ENCODE results near the gene EVA1A.

The EVA1A gene

DNA sequence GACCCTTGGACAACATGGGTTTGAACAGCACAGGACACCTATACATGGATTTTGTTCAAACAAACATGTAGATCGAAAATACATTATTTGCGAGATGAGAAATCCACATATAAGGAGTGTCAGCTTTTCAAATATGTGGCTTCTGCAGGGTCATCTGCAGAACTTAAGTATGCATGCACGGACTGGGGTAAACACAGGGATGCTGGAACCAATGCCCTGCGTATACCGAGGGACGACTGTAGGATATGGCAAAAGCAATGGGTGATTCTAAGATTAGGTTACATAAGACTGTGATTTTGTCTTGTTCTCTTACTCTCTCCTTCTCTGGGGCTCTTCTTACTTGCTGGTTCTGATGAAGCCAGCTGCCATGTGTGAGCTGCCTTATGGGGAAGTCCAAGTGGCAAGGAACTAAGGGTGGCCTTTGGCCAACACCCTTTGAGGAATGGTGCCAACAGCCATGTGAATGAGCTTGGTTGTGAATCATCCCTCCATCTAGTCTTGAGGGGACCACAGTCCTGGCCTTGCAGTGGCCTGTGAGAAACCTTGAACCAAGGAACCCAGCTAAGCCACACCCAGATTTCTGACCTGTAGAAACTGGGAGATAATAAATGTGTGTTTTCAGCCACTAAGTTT, 66.5 kb downstream of the EVA1A start (continued):
- no peak for TF ChIP-seq ZNF280D (tag by site-specific recombination; IDR thresholded peaks at IDR 0.05)
- TF ChIP-seq KLF1 (tag by site-specific recombination; IDR thresholded peaks at IDR 0.05): no peak
- no peak for TF ChIP-seq KLF16 (tag by site-specific recombination; IDR thresholded peaks at IDR 0.05)
- TF ChIP-seq ZNF391 (tag by site-specific recombination; IDR thresholded peaks at IDR 0.05; ENCODE audit: borderline replicate concordance, low read depth): no peak
- no peak for TF ChIP-seq ZNF248 (tag by site-specific recombination; IDR thresholded peaks at IDR 0.05)
- TF ChIP-seq, protein P1, sequence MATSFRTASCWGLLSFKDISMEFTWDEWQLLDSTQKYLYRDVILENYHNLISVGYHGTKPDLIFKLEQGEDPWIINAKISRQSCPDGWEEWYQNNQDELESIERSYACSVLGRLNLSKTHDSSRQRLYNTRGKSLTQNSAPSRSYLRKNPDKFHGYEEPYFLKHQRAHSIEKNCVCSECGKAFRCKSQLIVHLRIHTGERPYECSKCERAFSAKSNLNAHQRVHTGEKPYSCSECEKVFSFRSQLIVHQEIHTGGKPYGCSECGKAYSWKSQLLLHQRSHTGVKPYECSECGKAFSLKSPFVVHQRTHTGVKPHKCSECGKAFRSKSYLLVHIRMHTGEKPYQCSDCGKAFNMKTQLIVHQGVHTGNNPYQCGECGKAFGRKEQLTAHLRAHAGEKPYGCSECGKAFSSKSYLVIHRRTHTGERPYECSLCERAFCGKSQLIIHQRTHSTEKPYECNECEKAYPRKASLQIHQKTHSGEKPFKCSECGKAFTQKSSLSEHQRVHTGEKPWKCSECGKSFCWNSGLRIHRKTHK (tag by site-specific recombination; IDR thresholded peaks at IDR 0.05): no peak
- TF ChIP-seq ZNF223 (tag by site-specific recombination; IDR thresholded peaks at IDR 0.05): no peak
- TF ChIP-seq, protein P2, sequence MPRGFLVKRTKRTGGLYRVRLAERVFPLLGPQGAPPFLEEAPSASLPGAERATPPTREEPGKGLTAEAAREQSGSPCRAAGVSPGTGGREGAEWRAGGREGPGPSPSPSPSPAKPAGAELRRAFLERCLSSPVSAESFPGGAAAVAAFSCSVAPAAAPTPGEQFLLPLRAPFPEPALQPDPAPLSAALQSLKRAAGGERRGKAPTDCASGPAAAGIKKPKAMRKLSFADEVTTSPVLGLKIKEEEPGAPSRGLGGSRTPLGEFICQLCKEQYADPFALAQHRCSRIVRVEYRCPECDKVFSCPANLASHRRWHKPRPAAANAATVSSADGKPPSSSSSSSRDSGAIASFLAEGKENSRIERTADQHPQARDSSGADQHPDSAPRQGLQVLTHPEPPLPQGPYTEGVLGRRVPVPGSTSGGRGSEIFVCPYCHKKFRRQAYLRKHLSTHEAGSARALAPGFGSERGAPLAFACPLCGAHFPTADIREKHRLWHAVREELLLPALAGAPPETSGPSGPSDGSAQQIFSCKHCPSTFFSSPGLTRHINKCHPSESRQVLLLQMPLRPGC (tag by site-specific recombination; IDR thresholded peaks at IDR 0.05): no peak

- no peak for TF ChIP-seq ZNF596 (tag by site-specific recombination; IDR thresholded peaks at IDR 0.05)
- TF ChIP-seq BCL6B (tag by site-specific recombination; IDR thresholded peaks at IDR 0.05): no peak
- no peak for TF ChIP-seq WT1 (tag by site-specific recombination; IDR thresholded peaks at IDR 0.05)
- TF ChIP-seq ZNF830 (tag by site-specific recombination; IDR thresholded peaks at IDR 0.05; ENCODE audit: low read depth): no peak
- no peak for TF ChIP-seq ZNF239 (tag by site-specific recombination; IDR thresholded peaks at IDR 0.05)
- no peak for TF ChIP-seq ZNF10 (tag by site-specific recombination; IDR thresholded peaks at IDR 0.05)
- no peak for TF ChIP-seq ZNF121 (tag by site-specific recombination; IDR thresholded peaks at IDR 0.05)
- no peak for TF ChIP-seq ZSCAN16 (tag by site-specific recombination; IDR thresholded peaks at IDR 0.05)
- TF ChIP-seq ZNF114 (tag by site-specific recombination; IDR thresholded peaks at IDR 0.05): no peak
- H3K36me3 ChIP-seq (ENCODE audit: control insufficient read depth in 2 of 2, insufficient read depth in 1 of 2, low read length in 2 of 2): no peaks in the 10 kb centered on the region
- H3K4me1 ChIP-seq (ENCODE audit: control insufficient read depth, insufficient read depth, low read length): no peaks in the 10 kb centered on the region
- ChIA-PET CTCF (no interaction called here), POLR2A (no interaction called here)
- H3K9me3 ChIP-seq (ENCODE audit: control insufficient read depth, insufficient read depth, low read depth, low read length): no peaks in the 10 kb centered on the region
- H3K27ac ChIP-seq (ENCODE audit: extremely low read depth, low read depth, low read length): no peak overlapping the region
- no peak overlapping the region for H3K4me3 ChIP-seq (ENCODE audit: low read depth, low read length)
Measured at GRCh38 chr2:75493230-75493629, 67.5 kb downstream of the EVA1A start.
